ENCODE data around the gene PLD1. TPM values are rescaled to one million over a fixed set of nuclear protein-coding genes. Genes with fewer than 3 reads are reported as not detected.

The PLD1 gene
- polyA plus RNA-seq, 4 donors, result 35.9 to 99.1 (median 72.1) TPM

DNA sequence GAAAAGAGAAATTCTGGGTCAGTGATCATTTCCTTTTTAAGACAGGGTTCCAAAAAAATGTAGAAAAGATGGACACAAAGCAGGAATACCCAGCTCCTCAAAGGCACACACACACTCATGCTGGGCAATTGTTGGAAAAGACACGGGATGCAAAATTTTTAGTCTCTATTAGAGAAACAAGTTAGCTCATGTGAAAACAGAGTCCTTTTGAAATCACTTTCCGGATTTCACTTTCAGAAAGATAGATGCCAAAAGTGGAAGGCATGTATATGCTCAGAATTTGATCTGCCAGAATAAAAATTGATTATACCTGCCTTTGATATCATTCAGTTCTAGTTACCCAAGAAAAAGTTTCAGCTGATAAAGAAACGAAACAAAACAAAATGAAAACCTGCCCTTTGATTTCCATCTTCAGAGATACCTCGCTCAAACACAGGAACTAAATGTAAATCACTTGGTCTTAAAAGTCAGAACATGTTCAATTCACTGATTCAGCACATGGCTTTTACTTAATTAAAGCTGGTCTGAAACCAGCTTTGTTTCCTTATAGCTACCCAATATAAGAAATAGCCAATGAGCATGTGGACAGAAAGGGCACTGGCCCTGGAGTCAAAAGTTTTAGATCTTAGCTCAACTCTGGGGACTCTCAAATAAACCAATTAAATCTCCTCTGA lies 52.8 kb downstream of the PLD1 start:
- H3K27me3 ChIP-seq (ENCODE audit: control insufficient read depth in 3 of 3, insufficient read depth in 3 of 3, low read length in 3 of 3), result no peaks in the 10 kb centered on the region
- H3K4me1 ChIP-seq (ENCODE audit: control insufficient read depth in 3 of 3, insufficient read depth in 2 of 3, low read depth in 1 of 3, low read length in 2 of 3), result peaks cover 19 to 52% (median 25%) of the 10 kb centered on the region in 3 donors
- peak overlapping the region in 1 of 3 donors; percentile 26 for H3K27ac ChIP-seq (ENCODE audit: low read depth in 1 of 3, low read length in 2 of 3)
- no peak overlapping the region for H3K4me3 ChIP-seq (ENCODE audit: low read depth in 1 of 3, low read length in 3 of 3)
- no peaks in the 10 kb centered on the region for H3K9me3 ChIP-seq (ENCODE audit: control insufficient read depth in 2 of 2, insufficient read depth in 1 of 2, low read depth in 1 of 2, low read length in 1 of 2)
- H3K36me3 ChIP-seq (ENCODE audit: control insufficient read depth in 3 of 3, insufficient read depth in 2 of 3, low read depth in 1 of 3, low read length in 3 of 3), result peaks cover 0 to 8% (median 0%) of the 10 kb centered on the region in 3 donors
- FAIRE-seq, result no peak
- 26 to 58% (median 35%) methylated on average over 4 of the region's 4 CpGs for WGBS, 3 donors
- DNase-seq, result no peak

DNA sequence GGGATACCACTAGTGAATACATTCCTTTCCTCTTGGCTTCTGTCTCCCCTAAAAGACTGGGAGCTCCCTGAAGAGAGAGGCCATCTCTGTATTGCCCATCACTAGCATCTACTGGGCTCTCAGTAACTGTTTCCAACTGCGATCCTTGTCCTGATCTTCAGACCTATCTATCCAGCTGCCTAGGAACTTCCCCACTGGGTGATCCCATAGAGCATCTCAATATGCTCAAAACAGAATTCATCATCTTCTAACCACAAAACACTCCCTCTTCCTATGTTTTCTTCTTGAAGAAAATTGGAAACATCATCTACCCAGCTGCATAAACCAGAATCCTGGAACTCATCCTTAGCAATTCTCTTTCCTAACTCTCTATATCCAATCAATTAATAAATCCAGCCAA lies 54.6 kb downstream of the PLD1 start:
- no peak for FAIRE-seq

DNA sequence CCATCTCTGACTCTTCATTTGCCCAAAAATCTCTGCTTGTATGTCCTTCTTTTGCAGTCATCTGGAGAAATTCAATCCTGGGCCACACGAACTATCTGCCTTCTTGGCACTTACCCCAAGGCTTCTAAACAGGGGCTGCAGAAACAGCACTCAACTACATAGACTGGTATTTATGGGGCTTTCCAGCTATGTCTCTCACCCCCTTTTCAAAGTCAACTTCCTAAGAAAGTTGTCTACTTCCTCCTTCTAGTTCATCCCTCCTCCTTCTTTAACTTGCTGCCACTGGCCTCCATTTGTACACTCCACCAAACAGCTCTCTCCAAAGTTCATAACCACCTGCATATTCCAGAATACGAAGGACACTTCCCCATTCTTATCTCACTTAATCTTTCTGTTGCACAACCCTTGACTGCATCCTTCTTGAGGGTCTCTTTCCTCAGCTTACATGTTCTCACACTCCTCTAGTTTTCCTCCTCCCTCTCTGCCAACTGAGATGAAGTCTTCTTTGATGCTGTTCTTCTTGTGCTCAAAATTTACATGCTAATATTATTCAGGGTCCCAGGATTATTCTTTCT lies 55.2 kb downstream of the PLD1 start:
- no peaks in the 10 kb centered on the region for H3K9me3 ChIP-seq (ENCODE audit: control insufficient read depth in 2 of 2, insufficient read depth in 1 of 2, low read depth in 1 of 2, low read length in 1 of 2)
- DNase-seq, result no peak
- no peak for FAIRE-seq
- peaks cover 11 to 35% (median 27%) of the 10 kb centered on the region in 3 donors for H3K4me1 ChIP-seq (ENCODE audit: control insufficient read depth in 3 of 3, insufficient read depth in 2 of 3, low read depth in 1 of 3, low read length in 2 of 3)
- no peak overlapping the region for H3K27ac ChIP-seq (ENCODE audit: low read depth in 1 of 3, low read length in 2 of 3)
- peaks cover 0 to 5% (median 0%) of the 10 kb centered on the region in 3 donors for H3K36me3 ChIP-seq (ENCODE audit: control insufficient read depth in 3 of 3, insufficient read depth in 2 of 3, low read depth in 1 of 3, low read length in 3 of 3)
- H3K4me3 ChIP-seq (ENCODE audit: low read depth in 1 of 3, low read length in 3 of 3), result no peak overlapping the region
- H3K27me3 ChIP-seq (ENCODE audit: control insufficient read depth in 3 of 3, insufficient read depth in 3 of 3, low read length in 3 of 3), result no peaks in the 10 kb centered on the region
- 45 to 60% (median 51%) methylated on average over 2 of the region's 2 CpGs for WGBS, 3 donors

More for the DNA sequence above, 54.6 kb downstream of the PLD1 start:
- peaks cover 14 to 38% (median 27%) of the 10 kb centered on the region in 3 donors for H3K4me1 ChIP-seq (ENCODE audit: control insufficient read depth in 3 of 3, insufficient read depth in 2 of 3, low read depth in 1 of 3, low read length in 2 of 3)
- 88 to 95% (median 89%) methylated on average over 1 of the region's 1 CpG for WGBS, 3 donors
- no peak overlapping the region for H3K4me3 ChIP-seq (ENCODE audit: low read depth in 1 of 3, low read length in 3 of 3)
- no peaks in the 10 kb centered on the region for H3K9me3 ChIP-seq (ENCODE audit: control insufficient read depth in 2 of 2, insufficient read depth in 1 of 2, low read depth in 1 of 2, low read length in 1 of 2)
- no peak overlapping the region for H3K27ac ChIP-seq (ENCODE audit: low read depth in 1 of 3, low read length in 2 of 3)
- DNase-seq, result no peak
- H3K36me3 ChIP-seq (ENCODE audit: control insufficient read depth in 3 of 3, insufficient read depth in 2 of 3, low read depth in 1 of 3, low read length in 3 of 3), result peaks cover 0 to 5% (median 0%) of the 10 kb centered on the region in 3 donors
- no peaks in the 10 kb centered on the region for H3K27me3 ChIP-seq (ENCODE audit: control insufficient read depth in 3 of 3, insufficient read depth in 3 of 3, low read length in 3 of 3)

DNA sequence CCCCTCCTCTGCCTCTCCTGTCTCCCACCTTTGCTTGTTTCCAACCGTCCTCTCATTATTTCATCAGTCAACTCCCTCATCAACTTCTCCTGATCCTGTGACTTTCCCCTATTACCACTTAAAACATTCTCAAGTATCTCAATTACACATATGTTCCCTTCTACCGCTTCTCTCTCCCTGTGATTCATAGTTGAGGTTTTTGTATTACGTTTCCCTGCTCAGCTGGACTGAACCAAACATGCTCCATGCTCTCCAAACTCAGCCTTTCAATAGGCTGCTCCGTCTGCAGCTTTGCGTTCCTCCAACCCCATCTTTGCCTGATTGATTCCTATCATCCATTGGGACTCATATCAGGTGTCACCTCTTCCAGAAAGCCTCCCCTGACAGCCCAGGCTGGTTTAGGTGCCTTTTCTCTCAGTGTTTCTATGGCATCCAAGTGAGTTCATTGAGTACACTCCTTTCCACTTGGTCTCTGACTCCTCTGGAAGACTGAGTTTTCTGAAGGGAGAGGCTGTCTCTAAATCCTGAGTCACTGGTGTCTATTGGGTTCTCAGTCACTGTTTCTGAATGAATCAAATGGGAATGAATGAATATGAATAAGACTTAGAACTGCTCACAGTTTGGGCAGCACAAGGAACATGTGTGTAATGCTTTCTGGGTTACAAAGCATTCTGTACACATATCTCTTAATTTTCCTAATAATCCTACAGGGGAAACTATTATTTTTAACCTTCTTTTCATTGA lies 56.4 kb downstream of the PLD1 start:
- FAIRE-seq, result no peak
- 74 to 78% (median 75%) methylated on average over 5 of the region's 5 CpGs for WGBS, 3 donors
- Histone ChIP-seq H3K9me3 (ENCODE audit: control insufficient read depth in 2 of 2, insufficient read depth in 1 of 2, low read depth in 1 of 2, low read length in 1 of 2) (no peaks in the 10 kb centered on the region), H3K4me3 (ENCODE audit: low read depth in 1 of 3, low read length in 3 of 3) (no peak overlapping the region), H3K27me3 (ENCODE audit: control insufficient read depth in 3 of 3, insufficient read depth in 3 of 3, low read length in 3 of 3) (no peaks in the 10 kb centered on the region), H3K36me3 (ENCODE audit: control insufficient read depth in 3 of 3, insufficient read depth in 2 of 3, low read depth in 1 of 3, low read length in 3 of 3) (peaks cover 0 to 5% (median 0%) of the 10 kb centered on the region in 3 donors), H3K4me1 (ENCODE audit: control insufficient read depth in 3 of 3, insufficient read depth in 2 of 3, low read depth in 1 of 3, low read length in 2 of 3) (peaks cover 11 to 40% (median 27%) of the 10 kb centered on the region in 3 donors), H3K27ac (ENCODE audit: low read depth in 1 of 3, low read length in 2 of 3) (peak overlapping the region; percentile 1 to 30 (median 29))
- DNase-seq, result no peak

DNA sequence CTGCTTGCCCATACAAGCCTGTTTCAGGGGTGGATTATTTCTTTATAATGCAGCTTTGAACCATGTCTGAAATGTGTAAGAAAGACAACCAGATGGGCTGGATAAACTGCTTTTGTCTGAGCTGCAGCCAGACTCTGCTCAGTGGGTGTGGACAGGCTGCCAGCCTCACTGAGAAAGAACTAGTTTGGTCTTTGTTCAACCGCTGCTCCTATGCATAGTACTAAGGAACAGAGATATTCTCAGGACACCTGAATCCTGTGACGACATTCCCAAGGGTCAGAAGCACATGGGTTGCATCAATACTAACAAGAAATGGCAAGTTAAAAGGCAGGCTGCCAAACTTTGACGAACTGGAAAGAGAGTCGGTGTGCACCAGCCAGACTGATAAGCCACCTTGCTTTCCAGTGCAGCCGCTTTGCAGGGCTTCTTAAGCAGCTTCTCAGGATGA lies 57.2 kb downstream of the PLD1 start:
- FAIRE-seq (no peak), DNase-seq (peak; percentile 71 to 79)
- Histone ChIP-seq H3K4me3 (ENCODE audit: low read depth in 1 of 3, low read length in 3 of 3) (no peak overlapping the region), H3K4me1 (ENCODE audit: control insufficient read depth in 3 of 3, insufficient read depth in 2 of 3, low read depth in 1 of 3, low read length in 2 of 3) (peaks cover 9 to 40% (median 20%) of the 10 kb centered on the region in 3 donors), H3K27ac (ENCODE audit: low read depth in 1 of 3, low read length in 2 of 3) (peak overlapping the region in 2 of 3 donors; percentile 8 to 29), H3K36me3 (ENCODE audit: control insufficient read depth in 3 of 3, insufficient read depth in 2 of 3, low read depth in 1 of 3, low read length in 3 of 3) (peaks cover 0 to 5% (median 0%) of the 10 kb centered on the region in 3 donors), H3K27me3 (ENCODE audit: control insufficient read depth in 3 of 3, insufficient read depth in 3 of 3, low read length in 3 of 3) (no peaks in the 10 kb centered on the region), H3K9me3 (ENCODE audit: control insufficient read depth in 2 of 2, insufficient read depth in 1 of 2, low read depth in 1 of 2, low read length in 1 of 2) (no peaks in the 10 kb centered on the region)
- 14 to 39% (median 21%) methylated on average over 5 of the region's 5 CpGs for WGBS, 3 donors

DNA sequence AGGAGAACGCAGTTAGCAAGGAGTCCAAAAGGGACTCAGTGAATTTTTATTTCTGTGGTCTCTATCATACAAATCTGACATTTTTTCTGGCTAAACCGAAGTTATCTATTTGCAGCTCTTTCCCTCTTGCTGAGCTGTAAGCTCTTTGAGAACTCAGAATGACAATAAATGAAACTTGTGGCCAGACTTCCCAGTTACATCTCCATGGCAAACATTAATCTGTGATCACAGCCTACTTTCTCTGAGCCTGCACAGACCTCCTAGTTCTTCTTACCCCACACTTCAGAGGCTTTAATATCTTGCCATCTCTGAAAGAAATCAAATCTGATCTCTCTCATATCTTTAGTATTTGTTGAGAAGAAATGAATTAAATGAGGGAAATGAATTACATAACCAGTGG lies 58.0 kb downstream of the PLD1 start:
- Histone ChIP-seq H3K4me3 (ENCODE audit: low read depth in 1 of 3, low read length in 3 of 3) (no peak overlapping the region), H3K9me3 (ENCODE audit: control insufficient read depth in 2 of 2, insufficient read depth in 1 of 2, low read depth in 1 of 2, low read length in 1 of 2) (no peaks in the 10 kb centered on the region), H3K4me1 (ENCODE audit: control insufficient read depth in 3 of 3, insufficient read depth in 2 of 3, low read depth in 1 of 3, low read length in 2 of 3) (peaks cover 9 to 41% (median 17%) of the 10 kb centered on the region in 3 donors), H3K27me3 (ENCODE audit: control insufficient read depth in 3 of 3, insufficient read depth in 3 of 3, low read length in 3 of 3) (no peaks in the 10 kb centered on the region), H3K36me3 (ENCODE audit: control insufficient read depth in 3 of 3, insufficient read depth in 2 of 3, low read depth in 1 of 3, low read length in 3 of 3) (peaks cover 0 to 5% (median 0%) of the 10 kb centered on the region in 3 donors), H3K27ac (ENCODE audit: low read depth in 1 of 3, low read length in 2 of 3) (peak overlapping the region in 1 of 3 donors; percentile 3)
- DNase-seq, result no peak
- FAIRE-seq, result no peak
- 65 to 86% (median 70%) methylated on average over 2 of the region's 2 CpGs for WGBS, 3 donors

DNA sequence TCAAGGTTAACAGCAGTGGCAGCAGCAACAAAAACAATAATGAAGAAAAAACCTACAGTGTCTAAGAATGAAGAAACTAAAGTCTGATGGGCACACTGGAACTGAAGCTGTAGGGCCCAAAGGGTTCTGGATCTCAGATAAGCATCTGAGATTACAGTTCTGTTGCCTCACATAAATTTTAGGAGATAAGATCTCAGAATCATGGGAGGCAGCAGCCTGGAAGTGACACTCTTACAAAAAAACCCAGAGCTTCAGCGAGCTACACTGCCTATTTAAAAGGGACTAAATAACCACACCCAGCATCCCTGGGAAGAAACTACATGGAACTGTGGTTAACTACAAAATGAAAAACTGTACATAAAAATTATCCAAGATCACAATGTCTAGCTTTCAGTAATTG lies 61.2 kb downstream of the PLD1 start:
- 52 to 91% (median 74%) methylated on average over 1 of the region's 1 CpG for WGBS, 3 donors
- Histone ChIP-seq H3K27ac (ENCODE audit: low read depth in 1 of 3, low read length in 2 of 3) (no peak overlapping the region), H3K36me3 (ENCODE audit: control insufficient read depth in 3 of 3, insufficient read depth in 2 of 3, low read depth in 1 of 3, low read length in 3 of 3) (peaks cover 0 to 21% (median 0%) of the 10 kb centered on the region in 3 donors), H3K27me3 (ENCODE audit: control insufficient read depth in 3 of 3, insufficient read depth in 3 of 3, low read length in 3 of 3) (no peaks in the 10 kb centered on the region), H3K4me3 (ENCODE audit: low read depth in 1 of 3, low read length in 3 of 3) (no peak overlapping the region), H3K4me1 (ENCODE audit: control insufficient read depth in 3 of 3, insufficient read depth in 2 of 3, low read depth in 1 of 3, low read length in 2 of 3) (peaks cover 4 to 44% (median 7%) of the 10 kb centered on the region in 3 donors), H3K9me3 (ENCODE audit: control insufficient read depth in 2 of 2, insufficient read depth in 1 of 2, low read depth in 1 of 2, low read length in 1 of 2) (peaks cover 0 to 9% of the 10 kb centered on the region in 2 donors)
- no peak for DNase-seq
- FAIRE-seq, result no peak

Data from small intestine (tissue), 7 donors.